Nephron (organoid): Measurements from ENCODE around the gene SRSF9.

ENCODE experiments used
- H3K27ac Mint-ChIP-seq, 3 experiments: 2 replicates each; pipeline ENCODE4 v1.8.0; 2020; ENCODE audit warnings: mixed read lengths in 3 of 3, mild to moderate bottlenecking in 2 of 3, moderate library complexity in 1 of 3
- H3K27me3 Mint-ChIP-seq: 2 replicates; pipeline ENCODE4 v1.8.0; 2021; ENCODE audit warnings: low read depth, mild to moderate bottlenecking, moderate library complexity, mixed read lengths
- H3K36me3 Mint-ChIP-seq: 2 replicates; pipeline ENCODE4 v1.8.0; 2020; ENCODE audit warnings: low read depth, mixed read lengths
- H3K4me1 Mint-ChIP-seq: 2 replicates; pipeline ENCODE4 v1.8.0; 2020; ENCODE audit warnings: mixed read lengths
- H3K4me3 Mint-ChIP-seq, 3 experiments: 2 replicates each; pipeline ENCODE4 v1.8.0; 2020; ENCODE audit warnings: mild to moderate bottlenecking in 3 of 3, mixed read lengths in 3 of 3, moderate library complexity in 2 of 3
- H3K9me3 Mint-ChIP-seq: 2 replicates; pipeline ENCODE4 v1.8.0; 2020; ENCODE audit warnings: mixed read lengths
- TF ChIP-seq, protein P1 (sequence below), 3 experiments: fragments of 200-600 bp; sonication (generic); IDR thresholded peaks; one replicate each; pipeline ENCODE4 v1.5.0; 2021; ENCODE audit warnings: antibody characterized with exemption in 3 of 3; ENCODE audit not compliant: unreplicated experiment in 3 of 3

Gene SRSF9

DNA sequence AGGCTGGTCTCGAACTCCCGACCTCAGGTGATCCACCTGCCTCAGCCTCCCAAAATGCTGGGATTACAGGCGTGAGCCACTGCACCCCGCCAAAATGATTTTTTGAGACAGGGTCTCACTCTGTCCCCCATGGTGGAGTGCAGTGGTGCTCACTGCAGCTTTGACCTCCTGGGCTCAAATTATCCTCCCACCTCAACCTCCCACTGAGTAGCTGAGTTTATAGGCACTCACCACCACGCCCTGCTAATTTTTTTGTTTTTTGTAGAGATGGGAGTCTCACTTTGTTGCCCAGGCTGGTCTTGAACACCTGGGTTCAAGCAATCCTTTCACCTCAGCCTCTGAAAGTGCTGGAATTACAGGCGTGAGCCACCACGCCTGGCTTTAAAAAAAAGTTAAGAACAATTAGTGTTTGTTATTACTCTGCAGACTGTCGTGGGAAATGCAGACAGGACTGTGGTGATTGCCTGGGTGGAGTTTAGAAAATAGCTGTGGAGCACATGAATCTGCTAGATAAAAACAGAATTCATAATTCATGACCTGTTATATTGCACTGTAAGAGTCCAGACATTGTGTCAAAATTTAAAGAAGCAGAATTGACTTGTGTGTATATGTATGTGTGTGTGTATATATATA, 40.8 kb downstream of the SRSF9 start:
- no peaks in the 10 kb centered on the region for H3K36me3 Mint-ChIP-seq
- H3K9me3 Mint-ChIP-seq: no peaks in the 10 kb centered on the region
- TF ChIP-seq, protein P1, sequence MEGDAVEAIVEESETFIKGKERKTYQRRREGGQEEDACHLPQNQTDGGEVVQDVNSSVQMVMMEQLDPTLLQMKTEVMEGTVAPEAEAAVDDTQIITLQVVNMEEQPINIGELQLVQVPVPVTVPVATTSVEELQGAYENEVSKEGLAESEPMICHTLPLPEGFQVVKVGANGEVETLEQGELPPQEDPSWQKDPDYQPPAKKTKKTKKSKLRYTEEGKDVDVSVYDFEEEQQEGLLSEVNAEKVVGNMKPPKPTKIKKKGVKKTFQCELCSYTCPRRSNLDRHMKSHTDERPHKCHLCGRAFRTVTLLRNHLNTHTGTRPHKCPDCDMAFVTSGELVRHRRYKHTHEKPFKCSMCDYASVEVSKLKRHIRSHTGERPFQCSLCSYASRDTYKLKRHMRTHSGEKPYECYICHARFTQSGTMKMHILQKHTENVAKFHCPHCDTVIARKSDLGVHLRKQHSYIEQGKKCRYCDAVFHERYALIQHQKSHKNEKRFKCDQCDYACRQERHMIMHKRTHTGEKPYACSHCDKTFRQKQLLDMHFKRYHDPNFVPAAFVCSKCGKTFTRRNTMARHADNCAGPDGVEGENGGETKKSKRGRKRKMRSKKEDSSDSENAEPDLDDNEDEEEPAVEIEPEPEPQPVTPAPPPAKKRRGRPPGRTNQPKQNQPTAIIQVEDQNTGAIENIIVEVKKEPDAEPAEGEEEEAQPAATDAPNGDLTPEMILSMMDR (IDR thresholded peaks at IDR 0.05; ENCODE audit: unreplicated experiment in 3 of 3): no peak
- peaks cover 6% of the 10 kb centered on the region for H3K27me3 Mint-ChIP-seq
- peak overlapping the region in 2 of 3 experiments; percentile 34 to 47 for H3K27ac Mint-ChIP-seq
- H3K4me1 Mint-ChIP-seq: no peaks in the 10 kb centered on the region
- H3K4me3 Mint-ChIP-seq: no peak overlapping the region

DNA sequence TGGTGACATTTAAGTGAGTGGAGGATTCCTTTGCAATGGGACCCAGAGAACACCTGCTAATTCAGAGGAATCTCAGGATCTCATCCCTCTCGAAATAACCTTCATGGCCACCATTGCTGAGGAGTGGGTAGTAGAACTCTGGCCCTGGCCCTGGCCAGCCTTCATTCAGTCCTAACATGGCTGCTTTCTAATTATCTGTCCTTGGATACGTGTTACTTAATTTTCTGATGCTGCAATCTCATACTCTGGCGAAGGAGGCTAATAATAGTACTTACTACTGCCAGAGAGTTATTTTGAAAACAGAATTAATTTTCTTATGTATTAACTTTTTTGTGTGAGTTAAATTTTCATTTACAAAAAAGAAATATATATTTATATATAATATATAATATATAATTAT, 43.8 kb downstream of the SRSF9 start:
- H3K27me3 Mint-ChIP-seq: peaks cover 7% of the 10 kb centered on the region
- H3K4me1 Mint-ChIP-seq: no peaks in the 10 kb centered on the region
- no peak overlapping the region for H3K27ac Mint-ChIP-seq
- no peak overlapping the region for H3K4me3 Mint-ChIP-seq
- H3K36me3 Mint-ChIP-seq: no peaks in the 10 kb centered on the region
- H3K9me3 Mint-ChIP-seq: no peaks in the 10 kb centered on the region
- TF ChIP-seq, protein P1 (IDR thresholded peaks at IDR 0.05; ENCODE audit: unreplicated experiment in 3 of 3): no peak

DNA sequence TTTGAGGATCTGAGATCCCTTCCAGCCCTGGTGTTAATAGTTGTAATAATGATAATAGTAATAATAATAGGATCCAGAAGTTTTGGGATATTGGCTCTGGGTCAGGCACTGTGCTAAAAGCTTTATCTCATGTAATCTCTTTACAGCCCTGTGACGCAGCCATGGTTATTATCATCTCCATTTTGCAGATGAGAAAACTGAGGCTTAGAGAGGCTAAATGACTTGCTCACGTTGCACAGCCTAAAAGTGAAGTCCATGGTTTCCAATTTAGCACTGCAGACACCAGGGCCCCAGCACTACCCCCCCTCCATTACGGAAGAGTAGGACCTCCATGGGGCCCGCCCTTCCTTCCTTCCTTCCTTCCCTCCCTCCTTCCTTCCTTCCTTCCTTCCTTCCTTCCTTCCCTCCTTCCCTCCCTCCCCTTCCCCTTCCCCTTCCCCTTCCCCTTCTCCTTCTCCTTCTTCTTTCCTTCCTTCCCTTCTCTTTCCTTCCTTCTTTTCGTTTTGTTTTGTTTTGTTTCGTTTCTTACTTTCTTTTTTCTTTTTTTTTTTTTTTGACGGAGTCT, 46.6 kb downstream of the SRSF9 start:
- TF ChIP-seq, protein P1 (IDR thresholded peaks at IDR 0.05; ENCODE audit: unreplicated experiment in 3 of 3): no peak
- Mint-ChIP-seq H3K9me3 (no peaks in the 10 kb centered on the region), H3K4me3 (no peak overlapping the region), H3K27ac (no peak overlapping the region), H3K36me3 (no peaks in the 10 kb centered on the region), H3K4me1 (no peaks in the 10 kb centered on the region), H3K27me3 (peaks cover 3% of the 10 kb centered on the region)

DNA sequence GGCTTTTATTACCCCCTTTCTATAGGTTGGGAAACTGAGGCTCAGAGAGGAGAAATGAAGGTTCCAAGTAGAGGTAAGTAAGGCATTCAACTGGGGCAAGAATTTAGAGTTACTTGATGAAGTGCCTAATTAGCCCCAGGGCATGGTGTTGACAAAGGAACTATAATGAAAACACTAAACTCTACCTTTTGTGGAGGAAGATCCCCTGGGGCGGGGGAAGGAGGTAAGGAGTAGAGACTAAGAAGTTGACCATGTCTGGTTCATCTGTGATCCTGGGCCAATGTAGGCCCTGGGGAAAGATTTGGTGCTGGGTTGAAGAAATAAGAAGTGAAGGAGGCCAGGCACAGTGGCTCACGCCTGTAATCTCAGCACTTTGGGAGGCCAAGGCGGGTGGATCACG, 47.8 kb downstream of the SRSF9 start:
- H3K36me3 Mint-ChIP-seq: no peaks in the 10 kb centered on the region
- H3K4me1 Mint-ChIP-seq: no peaks in the 10 kb centered on the region
- H3K9me3 Mint-ChIP-seq: no peaks in the 10 kb centered on the region
- H3K4me3 Mint-ChIP-seq: no peak overlapping the region
- H3K27me3 Mint-ChIP-seq: peaks cover 3% of the 10 kb centered on the region
- TF ChIP-seq, protein P1 (IDR thresholded peaks at IDR 0.05; ENCODE audit: unreplicated experiment in 3 of 3): no peak
- H3K27ac Mint-ChIP-seq: no peak overlapping the region

DNA sequence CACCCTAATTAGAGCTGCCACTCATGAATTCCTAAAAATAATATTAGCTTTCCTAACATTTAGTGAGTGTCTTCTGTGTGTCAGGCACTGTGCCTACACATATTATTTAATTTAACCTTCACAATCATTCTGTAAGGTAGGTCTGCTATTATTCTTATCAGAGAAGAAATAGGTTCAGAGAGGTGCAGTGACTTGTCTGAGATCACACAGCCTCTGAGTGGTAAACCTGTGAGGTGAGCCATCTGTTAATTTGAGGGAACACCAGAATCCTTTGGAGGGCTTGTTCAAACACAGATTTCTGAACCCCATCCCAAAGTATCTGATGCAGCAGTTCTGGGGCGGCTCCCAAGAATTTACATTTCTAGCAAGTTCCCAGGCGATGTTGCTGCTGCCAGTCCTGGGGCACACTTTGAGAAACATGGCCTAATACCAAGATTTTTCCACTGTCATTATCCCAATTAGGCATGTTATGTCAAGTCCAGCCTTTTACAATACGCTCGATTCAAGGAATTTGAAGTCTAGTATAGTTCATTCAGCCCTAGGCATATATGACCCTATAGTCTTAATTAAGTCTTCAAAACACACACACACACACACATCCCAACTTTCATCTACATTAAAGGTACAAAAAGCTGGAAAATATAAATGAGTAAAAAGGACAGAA, 51.5 kb downstream of the SRSF9 start:
- Mint-ChIP-seq H3K27me3 (no peaks in the 10 kb centered on the region), H3K9me3 (no peaks in the 10 kb centered on the region), H3K27ac (peak overlapping the region in 1 of 3 experiments; percentile 48), H3K4me3 (no peak overlapping the region), H3K4me1 (peaks cover 12% of the 10 kb centered on the region), H3K36me3 (no peaks in the 10 kb centered on the region)
- TF ChIP-seq, protein P1 (IDR thresholded peaks at IDR 0.05; ENCODE audit: unreplicated experiment in 3 of 3): no peak
